Neural crest cell (in vitro differentiated cells): ENCODE data around the gene MAGEH1. TPM values are rescaled to one million over a fixed set of nuclear protein-coding genes. Genes with fewer than 3 reads are reported as not detected.
"Not testable (repeated sequence)": the region's sequence is repeated elsewhere in the genome, so short reads cannot be mapped to it uniquely, and the experiment has no call there.

ENCODE experiments used
- DNase-seq: peaks from one replicate; pipeline ENCODE4 v3.0.0; 2021; ENCODE audit warnings: low read depth, mixed read lengths, low spot score
- H3K27ac Mint-ChIP-seq: one replicate; pipeline ENCODE4 v1.8.0; 2021; ENCODE audit warnings: mild to moderate bottlenecking, mixed read lengths; ENCODE audit not compliant: unreplicated experiment
- H3K27me3 Mint-ChIP-seq: 2 replicates; pipeline ENCODE4 v1.8.0; 2021; ENCODE audit warnings: low read depth, mild to moderate bottlenecking, mixed read lengths
- H3K36me3 Mint-ChIP-seq: 2 replicates; pipeline ENCODE4 v1.8.0; 2021; ENCODE audit warnings: low read depth, mild to moderate bottlenecking, mixed read lengths
- H3K4me1 Mint-ChIP-seq: 2 replicates; pipeline ENCODE4 v1.8.0; 2021; ENCODE audit warnings: mixed read lengths
- H3K4me3 Mint-ChIP-seq: one replicate; pipeline ENCODE4 v1.8.0; 2021; ENCODE audit warnings: mild to moderate bottlenecking, mixed read lengths
- H3K9me3 Mint-ChIP-seq: 2 replicates; pipeline ENCODE4 v1.8.0; 2021; ENCODE audit warnings: mixed read lengths
- total RNA-seq: library from RNA; stranded (reverse); gene quantifications from 2 replicates; pipeline ENCODE4 v1.2.1, GENCODE V29; 2021
- TF ChIP-seq, protein P1 (sequence below): fragments of 200-600 bp; sonication (generic); conservative IDR thresholded peaks from 2 replicates; pipeline ENCODE4 v1.5.0; 2021; ENCODE audit warnings: antibody characterized with exemption, mild to moderate bottlenecking

MAGEH1 gene
- total RNA-seq, 1 donor from 2014 or later: 27.5 TPM

- no peak for DNase-seq
- peak overlapping the region; percentile 86 for H3K27ac Mint-ChIP-seq
- H3K36me3 Mint-ChIP-seq: no peaks in the 10 kb centered on the region
- H3K9me3 Mint-ChIP-seq: no peaks in the 10 kb centered on the region
- TF ChIP-seq, protein P1, sequence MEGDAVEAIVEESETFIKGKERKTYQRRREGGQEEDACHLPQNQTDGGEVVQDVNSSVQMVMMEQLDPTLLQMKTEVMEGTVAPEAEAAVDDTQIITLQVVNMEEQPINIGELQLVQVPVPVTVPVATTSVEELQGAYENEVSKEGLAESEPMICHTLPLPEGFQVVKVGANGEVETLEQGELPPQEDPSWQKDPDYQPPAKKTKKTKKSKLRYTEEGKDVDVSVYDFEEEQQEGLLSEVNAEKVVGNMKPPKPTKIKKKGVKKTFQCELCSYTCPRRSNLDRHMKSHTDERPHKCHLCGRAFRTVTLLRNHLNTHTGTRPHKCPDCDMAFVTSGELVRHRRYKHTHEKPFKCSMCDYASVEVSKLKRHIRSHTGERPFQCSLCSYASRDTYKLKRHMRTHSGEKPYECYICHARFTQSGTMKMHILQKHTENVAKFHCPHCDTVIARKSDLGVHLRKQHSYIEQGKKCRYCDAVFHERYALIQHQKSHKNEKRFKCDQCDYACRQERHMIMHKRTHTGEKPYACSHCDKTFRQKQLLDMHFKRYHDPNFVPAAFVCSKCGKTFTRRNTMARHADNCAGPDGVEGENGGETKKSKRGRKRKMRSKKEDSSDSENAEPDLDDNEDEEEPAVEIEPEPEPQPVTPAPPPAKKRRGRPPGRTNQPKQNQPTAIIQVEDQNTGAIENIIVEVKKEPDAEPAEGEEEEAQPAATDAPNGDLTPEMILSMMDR: no peak
- H3K4me1 Mint-ChIP-seq: peaks cover 17% of the 10 kb centered on the region
- peak overlapping the region; percentile 95 for H3K4me3 Mint-ChIP-seq
- peaks cover 11% of the 10 kb centered on the region for H3K27me3 Mint-ChIP-seq
Measured at GRCh38 chrX:55452833-55453124, 852 bp downstream of the MAGEH1 start.

DNA sequence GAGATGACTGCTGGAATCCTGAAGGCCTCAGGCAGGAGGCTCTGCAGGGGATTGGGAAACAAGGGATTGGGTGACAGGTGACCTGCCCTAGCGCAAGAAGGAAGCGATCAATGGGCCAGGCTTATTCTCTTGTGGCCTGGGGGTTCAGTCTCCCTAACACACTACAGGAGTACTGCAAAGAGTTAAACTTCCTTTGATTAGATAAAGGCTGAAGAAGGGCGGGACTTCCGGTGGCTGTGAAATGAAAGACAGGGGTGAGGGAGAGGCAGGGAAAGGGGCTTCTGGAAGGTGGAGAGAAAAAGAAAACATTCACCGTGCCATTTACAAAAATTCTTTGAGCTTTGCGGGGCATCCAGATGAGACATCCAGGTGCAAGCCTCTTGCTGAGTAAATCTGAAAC is 3.8 kb downstream of the MAGEH1 start:
- DNase-seq, H3K9me3 Mint-ChIP-seq, H3K27me3 Mint-ChIP-seq, H3K4me3 Mint-ChIP-seq, H3K36me3 Mint-ChIP-seq, H3K27ac Mint-ChIP-seq: not testable (repeated sequence)
- peaks cover 17% of the 10 kb centered on the region for H3K4me1 Mint-ChIP-seq

GRCh38 chrX:55459426-55459825 is 7.5 kb downstream of the MAGEH1 start:
- DNase-seq, H3K36me3 Mint-ChIP-seq, H3K4me1 Mint-ChIP-seq, H3K27me3 Mint-ChIP-seq, H3K9me3 Mint-ChIP-seq, H3K4me3 Mint-ChIP-seq, H3K27ac Mint-ChIP-seq: not testable (repeated sequence)

GRCh38 chrX:55459926-55460325 is 8.0 kb downstream of the MAGEH1 start:
- not testable (repeated sequence) for DNase-seq, H3K36me3 Mint-ChIP-seq, H3K4me1 Mint-ChIP-seq, H3K27me3 Mint-ChIP-seq, H3K27ac Mint-ChIP-seq, H3K9me3 Mint-ChIP-seq, H3K4me3 Mint-ChIP-seq

DNA sequence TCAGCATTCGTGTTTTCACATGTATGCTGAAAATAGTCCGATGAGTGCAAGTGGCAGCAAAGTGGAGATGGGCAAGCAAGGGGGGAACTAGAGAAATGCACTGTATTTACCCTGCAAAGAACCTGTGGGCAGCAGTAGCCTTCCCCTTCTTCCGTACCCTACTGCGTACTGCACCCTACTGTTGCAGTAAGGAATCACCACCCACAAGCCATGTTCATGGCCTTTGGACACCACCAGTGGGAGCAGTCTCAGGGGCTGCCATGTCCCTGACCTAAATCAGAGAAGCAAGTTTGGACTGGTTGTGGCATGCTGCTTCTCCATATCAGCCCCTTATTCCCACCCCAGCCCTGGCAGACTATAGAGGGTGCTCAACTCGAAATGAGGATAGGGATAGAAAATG is 12.1 kb downstream of the MAGEH1 start:
- H3K4me1 Mint-ChIP-seq, DNase-seq, H3K36me3 Mint-ChIP-seq, H3K27ac Mint-ChIP-seq, H3K9me3 Mint-ChIP-seq, H3K27me3 Mint-ChIP-seq, H3K4me3 Mint-ChIP-seq: not testable (repeated sequence)

DNA sequence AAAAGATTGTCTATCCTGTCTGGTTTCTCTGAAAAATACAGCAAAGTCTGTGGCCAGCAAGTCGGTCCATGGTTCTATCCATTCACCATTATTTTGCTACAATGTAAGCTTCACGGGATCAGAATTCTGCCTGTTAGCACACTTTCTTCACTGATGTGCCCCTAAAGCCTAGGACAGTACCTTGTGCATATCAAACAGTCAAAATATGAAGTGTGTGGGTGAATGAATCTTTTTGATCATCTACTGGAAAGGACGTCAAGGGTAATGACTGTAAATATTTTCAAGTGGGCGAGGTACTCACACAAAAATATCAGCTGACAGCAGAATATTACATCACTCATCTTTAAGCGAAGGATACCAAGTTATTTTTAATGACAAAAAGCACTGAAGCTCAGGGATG is 13.2 kb downstream of the MAGEH1 start:
- not testable (repeated sequence) for H3K36me3 Mint-ChIP-seq, H3K4me3 Mint-ChIP-seq, H3K4me1 Mint-ChIP-seq, H3K27ac Mint-ChIP-seq, H3K9me3 Mint-ChIP-seq, H3K27me3 Mint-ChIP-seq, DNase-seq

DNA sequence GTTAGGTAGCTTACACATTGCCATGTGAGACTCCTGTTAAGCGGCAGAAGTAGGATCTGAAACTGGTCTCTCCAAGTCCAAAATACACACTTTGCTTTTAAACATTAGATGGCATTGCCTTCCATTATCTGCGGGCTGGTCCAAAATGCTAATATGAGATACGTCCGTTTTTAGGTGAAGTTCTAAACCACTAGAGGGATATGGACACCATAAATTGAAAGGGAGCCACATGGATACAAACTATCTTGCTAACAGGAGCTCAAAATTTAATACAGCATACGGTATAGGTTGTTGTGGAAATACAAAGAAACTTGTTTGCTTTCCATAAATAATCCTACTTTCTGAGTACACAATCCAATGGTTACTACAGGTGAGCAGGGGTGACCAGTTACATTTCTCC is 13.9 kb downstream of the MAGEH1 start:
- not testable (repeated sequence) for DNase-seq, H3K36me3 Mint-ChIP-seq, H3K4me1 Mint-ChIP-seq, H3K4me3 Mint-ChIP-seq, H3K9me3 Mint-ChIP-seq, H3K27me3 Mint-ChIP-seq, H3K27ac Mint-ChIP-seq

GRCh38 chrX:55479956-55480355 is 28.0 kb downstream of the MAGEH1 start:
- not testable (repeated sequence) for H3K27ac Mint-ChIP-seq, H3K4me1 Mint-ChIP-seq, H3K36me3 Mint-ChIP-seq, H3K4me3 Mint-ChIP-seq, DNase-seq, H3K9me3 Mint-ChIP-seq, H3K27me3 Mint-ChIP-seq

DNA sequence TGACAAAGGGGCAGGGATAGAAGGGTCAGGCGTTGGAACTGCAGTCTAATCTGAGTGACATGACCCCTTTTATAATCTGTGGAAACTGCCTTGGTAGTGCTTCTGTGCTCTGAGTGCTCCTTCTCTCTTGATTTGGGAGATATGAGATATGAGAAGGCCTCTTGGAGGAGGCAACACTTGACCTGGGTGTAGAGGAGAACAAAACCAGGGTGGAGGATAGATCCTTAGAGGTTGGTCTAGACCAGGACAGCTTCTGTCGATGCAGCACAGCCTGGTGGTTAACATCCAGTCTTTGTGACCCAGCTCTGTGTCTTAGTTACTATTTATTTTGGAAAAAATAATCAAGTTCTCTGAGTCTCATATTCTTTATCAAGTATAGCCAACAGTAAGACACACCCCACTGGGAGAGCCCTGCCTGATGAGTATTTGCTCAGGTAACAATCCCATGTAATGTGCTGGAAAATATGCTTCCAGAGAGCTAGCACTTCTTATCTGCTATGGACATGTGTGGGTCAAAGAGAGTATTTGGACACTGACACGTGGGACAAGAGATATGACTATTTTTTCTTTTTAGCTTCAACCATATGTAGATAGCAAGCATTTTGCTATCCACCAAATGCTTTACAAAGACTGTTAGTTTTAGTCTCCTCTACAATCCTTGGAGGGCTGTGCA is 28.6 kb downstream of the MAGEH1 start:
- Mint-ChIP-seq H3K27me3 (no peaks in the 10 kb centered on the region), H3K4me1 (no peaks in the 10 kb centered on the region), H3K27ac (no peak overlapping the region), H3K4me3 (no peak overlapping the region), H3K9me3 (no peaks in the 10 kb centered on the region), H3K36me3 (peaks cover 3% of the 10 kb centered on the region)
- TF ChIP-seq, protein P1: no peak
- no peak for DNase-seq
